ENCODE measurements around the gene CLCA4.
"Not testable (repeated sequence)": the region's sequence is repeated elsewhere in the genome, so short reads cannot be mapped to it uniquely, and the experiment has no call there.

Gene CLCA4, protein sequence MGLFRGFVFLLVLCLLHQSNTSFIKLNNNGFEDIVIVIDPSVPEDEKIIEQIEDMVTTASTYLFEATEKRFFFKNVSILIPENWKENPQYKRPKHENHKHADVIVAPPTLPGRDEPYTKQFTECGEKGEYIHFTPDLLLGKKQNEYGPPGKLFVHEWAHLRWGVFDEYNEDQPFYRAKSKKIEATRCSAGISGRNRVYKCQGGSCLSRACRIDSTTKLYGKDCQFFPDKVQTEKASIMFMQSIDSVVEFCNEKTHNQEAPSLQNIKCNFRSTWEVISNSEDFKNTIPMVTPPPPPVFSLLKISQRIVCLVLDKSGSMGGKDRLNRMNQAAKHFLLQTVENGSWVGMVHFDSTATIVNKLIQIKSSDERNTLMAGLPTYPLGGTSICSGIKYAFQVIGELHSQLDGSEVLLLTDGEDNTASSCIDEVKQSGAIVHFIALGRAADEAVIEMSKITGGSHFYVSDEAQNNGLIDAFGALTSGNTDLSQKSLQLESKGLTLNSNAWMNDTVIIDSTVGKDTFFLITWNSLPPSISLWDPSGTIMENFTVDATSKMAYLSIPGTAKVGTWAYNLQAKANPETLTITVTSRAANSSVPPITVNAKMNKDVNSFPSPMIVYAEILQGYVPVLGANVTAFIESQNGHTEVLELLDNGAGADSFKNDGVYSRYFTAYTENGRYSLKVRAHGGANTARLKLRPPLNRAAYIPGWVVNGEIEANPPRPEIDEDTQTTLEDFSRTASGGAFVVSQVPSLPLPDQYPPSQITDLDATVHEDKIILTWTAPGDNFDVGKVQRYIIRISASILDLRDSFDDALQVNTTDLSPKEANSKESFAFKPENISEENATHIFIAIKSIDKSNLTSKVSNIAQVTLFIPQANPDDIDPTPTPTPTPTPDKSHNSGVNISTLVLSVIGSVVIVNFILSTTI

DNA sequence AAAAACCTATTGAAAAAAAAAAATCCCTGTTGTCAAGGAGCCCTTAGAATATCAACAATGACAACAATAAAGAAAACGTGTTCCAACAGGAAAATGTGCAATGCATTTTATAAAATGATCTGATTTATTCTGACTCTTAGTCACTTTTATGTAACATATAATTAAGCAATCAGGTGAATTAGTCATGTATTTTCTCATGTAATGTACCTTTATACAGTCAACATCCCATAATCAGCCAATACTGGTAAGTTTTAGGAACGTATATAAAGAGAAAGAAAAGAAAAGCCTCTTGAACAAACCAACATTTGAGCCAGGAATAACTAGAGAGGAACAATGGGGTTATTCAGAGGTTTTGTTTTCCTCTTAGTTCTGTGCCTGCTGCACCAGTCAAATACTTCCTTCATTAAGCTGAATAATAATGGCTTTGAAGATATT, at the start of gene CLCA4:
Gene CLCA4, plus strand, starts transcription at position 292 of the 435 bp plus-strand sequence. Its CDS starts 42 bp downstream, at position 334.
- peak; percentile 92 for DNase-seq (ENCODE audit: low spot score)

DNA sequence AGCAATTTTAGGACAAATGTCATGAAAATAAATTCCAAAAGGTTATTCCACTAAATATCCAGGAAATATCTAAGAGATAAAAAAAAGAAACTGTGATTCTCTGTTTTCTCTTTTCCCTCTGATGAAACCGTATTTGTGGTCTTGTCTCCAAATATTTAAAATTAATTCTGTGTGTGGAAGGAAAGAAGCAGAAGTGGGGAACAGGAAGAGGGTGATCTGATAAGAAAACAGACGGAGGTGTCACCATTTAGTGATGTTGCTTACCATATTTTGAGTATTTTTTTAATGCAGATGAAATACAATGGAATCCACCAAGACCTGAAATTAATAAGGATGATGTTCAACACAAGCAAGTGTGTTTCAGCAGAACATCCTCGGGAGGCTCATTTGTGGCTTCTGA, 48.6 kb upstream of the CLCA4 start:
- DNase-seq (ENCODE audit: low spot score), result no peak

DNA sequence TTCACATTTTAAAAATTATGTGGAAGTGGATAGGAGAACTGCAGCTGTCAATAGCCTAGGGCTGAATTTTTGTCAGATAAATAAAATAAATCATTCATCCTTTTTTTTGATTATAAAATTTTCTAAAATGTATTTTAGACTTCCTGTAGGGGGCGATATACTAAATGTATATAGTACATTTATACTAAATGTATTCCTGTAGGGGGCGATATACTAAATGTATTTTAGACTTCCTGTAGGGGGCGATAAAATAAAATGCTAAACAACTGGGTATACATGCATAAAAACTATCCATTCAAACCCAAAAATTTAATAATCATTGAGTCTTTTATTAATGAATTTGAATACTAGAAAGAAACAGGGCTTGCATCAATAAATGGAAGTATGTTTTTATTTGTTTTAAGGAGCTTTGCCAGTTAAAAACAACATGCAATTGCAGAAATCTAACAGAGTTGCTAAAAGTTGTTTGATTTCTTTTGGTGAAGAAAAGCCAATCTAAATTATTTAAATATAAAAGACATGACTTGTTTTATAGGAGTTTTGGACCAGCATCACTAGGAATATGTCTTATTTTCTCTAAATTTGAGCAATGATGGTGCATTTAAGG, 46.8 kb upstream of the CLCA4 start:
- no peak for DNase-seq (ENCODE audit: low spot score)

DNA sequence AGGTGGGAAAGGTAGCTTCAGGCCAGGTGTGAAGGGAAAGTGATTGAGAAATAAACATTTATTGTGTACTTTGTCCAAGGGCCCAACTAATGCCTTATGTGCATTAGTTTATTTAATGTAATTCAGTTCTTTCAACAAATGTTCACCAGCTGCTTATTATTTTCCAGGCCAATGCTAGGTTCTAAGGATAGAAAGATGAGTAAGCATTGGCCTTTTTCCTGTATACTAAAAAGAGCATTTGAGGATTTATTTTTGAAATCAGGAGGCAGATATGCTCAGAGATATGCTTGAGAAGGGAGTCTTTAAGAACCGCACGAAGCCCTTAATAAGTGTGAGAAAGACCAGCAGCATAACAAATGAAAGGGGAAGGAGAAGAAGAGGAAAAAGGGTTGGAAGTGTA, 46.2 kb upstream of the CLCA4 start:
- no peak for DNase-seq (ENCODE audit: low spot score)

DNA sequence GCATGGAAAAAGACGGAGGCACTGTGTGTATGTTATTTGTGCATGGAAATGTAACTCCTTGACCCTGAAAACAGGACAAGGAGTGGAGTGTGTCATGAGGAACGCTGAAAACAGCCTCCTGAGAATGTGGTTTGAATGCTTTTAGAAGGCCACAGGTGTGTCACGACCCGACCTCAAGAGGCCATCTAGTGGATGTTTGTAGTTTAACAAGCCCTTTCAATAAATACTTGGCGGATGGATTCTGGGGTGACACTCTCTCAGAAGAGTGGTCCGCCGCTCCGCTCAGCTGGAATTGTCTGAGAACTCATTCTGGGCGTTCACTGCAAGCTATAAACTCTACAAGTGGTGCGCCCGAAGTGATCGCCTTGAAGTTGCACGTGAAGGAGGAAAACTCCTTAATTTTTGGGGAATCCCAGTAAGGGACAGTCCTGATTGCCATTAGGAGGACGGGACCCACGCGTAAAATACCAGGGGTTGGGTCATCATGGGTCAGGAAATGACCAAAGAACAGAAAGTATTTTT, 44.7 kb upstream of the CLCA4 start:
- DNase-seq (ENCODE audit: low spot score), result not testable (repeated sequence)

DNA sequence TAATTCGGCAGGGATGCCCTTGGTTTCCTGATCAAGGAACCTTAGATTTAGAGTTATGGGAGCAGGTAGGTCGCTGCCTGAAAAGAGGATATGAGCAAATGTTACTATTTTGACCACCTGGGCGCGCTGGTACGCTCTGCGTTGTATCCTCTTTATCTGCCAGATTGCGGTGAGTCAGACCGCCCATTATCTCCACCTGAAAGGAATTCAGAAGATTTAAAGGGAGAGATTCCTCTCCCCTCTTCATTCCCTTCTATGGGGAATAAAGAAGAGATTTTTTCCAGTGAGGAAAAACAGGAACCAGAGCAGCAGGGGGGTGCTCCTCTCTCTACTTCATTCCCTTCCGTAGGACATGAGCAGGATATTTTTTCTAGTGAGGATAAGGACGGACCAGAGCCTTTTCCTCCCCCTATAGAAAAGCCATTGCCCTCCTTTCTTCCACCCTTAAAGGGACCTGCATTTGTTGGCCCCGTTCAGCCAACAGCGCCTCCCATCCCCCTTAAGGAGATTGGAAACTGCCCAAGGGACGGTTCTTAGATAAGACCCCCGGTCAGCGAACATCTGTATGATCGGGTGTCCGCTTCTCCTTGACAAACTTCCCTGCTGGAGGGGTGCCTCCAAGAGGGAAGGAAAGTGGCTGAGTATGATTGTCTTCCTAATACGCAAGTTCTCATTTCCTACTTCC, 44.0 kb upstream of the CLCA4 start:
- no peak for DNase-seq (ENCODE audit: low spot score)

DNA sequence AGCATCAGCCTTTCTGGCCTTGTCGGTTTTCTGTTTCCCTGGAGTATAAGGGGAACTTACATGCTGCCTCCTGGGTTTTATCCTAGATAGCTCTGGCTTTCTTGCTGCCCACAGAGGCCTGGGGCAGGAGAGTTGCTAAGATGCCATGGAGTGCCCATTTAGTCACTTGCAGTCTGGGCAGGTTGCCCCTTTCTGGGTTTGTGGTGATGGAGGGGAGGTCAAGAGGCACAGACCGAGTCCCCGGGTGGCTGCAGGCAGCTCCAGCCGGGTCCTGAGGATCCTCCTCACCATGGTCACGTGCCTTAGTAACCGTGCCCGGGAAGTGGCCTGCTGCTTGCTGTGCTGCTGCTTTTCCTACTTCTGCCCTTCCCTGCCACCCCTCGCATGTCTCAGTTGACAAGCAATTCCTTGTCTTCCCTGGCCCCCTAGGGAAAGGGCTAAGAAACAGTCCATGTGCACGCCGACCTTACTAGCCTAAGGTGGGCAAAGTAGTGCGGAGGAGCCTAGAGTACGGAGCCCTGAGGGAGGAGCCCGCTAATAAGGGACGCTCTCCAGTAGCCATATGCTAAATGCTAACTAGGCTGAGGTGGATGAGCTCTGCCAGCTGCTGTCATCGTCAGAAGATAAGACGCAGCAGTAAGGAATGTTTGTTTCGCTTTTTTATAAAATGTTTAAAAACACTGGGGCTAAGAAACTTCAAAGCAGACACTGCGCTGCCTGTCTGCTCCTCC, 43.3 kb upstream of the CLCA4 start:
- no peak for DNase-seq (ENCODE audit: low spot score)

DNA sequence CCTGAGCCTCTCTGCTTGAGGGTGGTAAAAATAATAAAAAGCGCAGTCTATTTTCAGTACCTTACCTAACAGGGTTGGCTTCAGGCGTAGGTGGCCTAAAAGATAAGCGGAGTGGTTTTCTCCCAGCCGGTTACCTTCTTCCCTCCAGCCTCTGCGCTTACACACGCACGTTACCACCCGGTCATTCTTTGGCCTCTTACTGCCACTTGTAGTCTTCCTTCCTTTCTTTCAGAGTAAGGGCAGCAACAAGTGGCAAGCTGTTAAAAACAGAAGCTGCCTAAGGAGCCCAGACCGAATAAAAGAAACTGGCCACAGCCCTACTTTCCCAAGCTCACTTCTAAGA, 42.8 kb upstream of the CLCA4 start:
- no peak for DNase-seq (ENCODE audit: low spot score)

DNA sequence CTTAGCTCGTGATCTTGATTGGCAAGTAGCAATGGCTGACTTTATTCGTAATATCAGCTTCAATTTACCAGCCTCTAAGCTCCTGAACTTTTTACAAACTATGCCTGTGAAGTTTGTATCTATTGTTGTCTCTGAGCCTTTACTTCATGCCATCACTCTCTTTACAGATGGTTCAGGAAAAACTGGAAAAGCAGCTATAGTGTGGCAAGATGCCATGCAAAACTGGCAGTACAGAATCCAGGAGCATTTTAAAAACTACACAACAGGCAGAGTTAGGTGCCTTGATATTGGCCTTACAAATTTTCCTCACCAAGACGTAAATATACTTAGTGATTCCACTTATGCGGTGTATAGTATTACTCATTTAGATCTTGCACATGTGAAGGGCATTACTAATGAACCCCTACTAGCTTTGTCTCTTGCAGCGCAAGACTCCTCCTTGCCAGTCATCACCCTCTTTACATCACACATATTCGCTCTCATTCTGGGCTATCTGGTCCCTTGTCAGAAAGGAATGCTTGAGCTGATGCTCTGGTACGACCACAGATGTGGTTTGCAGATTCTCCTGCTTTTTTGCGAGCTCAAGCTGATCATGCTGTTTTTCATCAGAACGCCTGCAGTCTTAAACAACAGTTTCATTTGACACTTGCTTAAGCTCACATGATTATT, 41.8 kb upstream of the CLCA4 start:
- DNase-seq (ENCODE audit: low spot score), result no peak

DNA sequence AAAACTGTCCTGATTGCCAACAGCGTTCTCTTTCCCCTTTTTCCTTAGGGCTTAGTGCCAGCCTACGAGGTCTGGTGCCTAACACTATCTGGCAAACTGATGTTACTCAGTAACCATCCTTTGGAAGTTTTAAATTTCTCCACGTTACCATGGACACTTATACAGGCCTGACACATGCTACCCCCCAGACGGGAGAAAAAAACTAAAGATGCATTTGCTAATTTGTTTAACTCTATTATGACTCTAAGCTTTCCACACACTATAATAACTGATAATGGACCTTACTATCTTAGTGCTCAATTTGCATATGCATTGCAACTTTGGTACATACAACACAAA, 41.3 kb upstream of the CLCA4 start:
- no peak for DNase-seq (ENCODE audit: low spot score)

DNA sequence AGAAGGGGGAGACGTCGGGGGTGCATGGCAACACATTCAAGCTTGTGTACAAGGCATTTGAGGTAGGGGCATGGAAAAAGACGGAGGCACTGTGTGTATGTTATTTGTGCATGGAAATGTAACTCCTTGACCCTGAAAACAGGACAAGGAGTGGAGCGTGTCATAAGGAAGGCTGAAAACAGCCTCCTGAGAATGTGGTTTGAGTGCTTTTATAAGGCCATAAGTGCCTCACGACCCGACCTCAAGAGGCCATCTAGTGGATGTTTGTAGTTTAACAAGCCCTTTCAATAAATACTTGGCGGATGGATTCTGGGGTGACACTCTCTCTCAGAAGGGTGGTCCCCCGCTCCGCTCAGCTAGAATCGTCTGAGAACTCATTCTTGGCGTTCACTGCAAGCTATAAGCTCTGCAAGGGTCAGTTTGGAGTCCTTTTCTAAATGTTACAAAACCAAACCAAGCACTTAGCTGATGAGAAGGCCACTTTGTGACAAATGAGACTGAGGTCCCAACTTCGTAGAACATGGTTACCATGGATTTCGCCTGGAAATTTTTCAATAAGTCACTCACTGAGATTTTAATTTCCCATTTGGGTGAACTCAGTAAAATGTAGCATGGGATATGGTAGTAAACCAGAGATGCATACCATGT, 38.8 kb upstream of the CLCA4 start:
- peak; percentile 38 for DNase-seq (ENCODE audit: low spot score)

DNA sequence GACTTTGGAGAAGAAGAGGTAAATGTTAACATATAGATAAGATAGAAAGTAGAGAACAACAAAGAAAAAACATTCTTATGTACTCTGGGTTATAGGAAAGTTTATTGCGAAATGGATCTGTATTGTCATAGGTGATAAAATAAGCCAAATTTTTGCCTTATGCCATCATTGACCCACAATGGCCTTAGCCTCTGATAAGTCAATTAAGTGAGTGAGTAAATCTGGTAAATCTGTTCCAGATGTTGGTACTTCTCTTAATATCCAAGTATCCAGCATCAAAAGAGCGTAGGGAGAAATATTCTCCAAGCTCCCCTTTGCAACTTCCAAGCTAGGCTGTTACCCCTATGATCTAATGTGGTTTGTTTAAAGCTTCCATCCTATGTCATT, 38.3 kb upstream of the CLCA4 start:
- no peak for DNase-seq (ENCODE audit: low spot score)

DNA sequence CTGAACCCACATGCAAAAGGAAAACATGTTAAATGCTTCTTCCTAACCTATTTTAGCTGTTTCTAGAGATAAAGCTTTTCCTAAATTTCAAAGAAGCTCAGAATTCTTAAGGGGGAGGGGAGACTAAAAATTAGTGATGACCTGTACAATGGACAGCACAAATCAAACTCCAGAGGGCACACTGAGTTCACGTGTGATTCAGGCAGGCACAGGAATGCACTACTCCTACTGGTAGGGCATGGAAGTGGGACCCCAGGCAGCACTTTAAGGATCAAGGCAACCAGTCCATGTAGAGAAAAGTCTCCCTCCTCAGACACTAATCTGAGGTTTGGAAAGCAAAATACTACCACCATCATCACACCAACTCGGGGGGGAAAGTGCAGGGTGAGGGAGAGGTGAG, 31.3 kb upstream of the CLCA4 start:
- peak; percentile 68 for DNase-seq (ENCODE audit: low spot score)

DNA sequence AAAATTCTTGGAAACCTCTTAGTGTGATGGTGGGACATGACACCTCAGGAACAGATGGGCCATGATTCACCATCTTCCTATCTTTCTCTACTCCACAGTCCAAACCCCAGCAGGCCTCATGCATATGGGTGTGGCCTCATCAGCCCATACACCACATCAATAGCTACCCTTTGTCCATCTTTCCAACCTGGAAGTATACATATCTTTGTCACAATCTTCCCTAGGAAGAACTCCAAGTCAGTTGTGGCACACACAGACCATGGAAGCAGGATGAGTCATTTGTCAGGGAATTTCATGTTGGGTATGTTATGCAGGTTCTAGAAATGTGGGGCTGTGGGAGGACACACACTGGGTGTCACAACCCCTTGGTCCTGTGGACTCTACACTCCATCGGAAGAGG, 30.5 kb upstream of the CLCA4 start:
- no peak for DNase-seq (ENCODE audit: low spot score)

DNA sequence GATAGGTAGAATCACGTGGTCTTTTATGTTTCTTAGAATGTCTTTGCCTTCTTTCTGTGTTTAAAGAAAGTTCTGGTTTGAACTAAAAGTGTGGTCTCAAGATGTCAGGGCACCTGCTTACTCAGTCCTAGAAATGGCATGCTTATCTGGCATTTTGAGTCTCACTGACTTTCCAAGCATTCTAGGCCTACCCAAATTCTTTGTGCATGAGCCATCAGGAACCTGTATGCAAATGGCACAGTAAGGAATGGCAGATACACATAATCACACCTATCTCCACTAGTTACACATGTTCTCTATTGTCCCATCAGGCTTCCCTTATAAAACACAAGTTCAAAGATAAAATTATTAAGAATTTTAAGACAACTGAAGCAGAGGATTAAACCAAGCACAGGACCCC, 29.5 kb upstream of the CLCA4 start:
- no peak for DNase-seq (ENCODE audit: low spot score)

DNA sequence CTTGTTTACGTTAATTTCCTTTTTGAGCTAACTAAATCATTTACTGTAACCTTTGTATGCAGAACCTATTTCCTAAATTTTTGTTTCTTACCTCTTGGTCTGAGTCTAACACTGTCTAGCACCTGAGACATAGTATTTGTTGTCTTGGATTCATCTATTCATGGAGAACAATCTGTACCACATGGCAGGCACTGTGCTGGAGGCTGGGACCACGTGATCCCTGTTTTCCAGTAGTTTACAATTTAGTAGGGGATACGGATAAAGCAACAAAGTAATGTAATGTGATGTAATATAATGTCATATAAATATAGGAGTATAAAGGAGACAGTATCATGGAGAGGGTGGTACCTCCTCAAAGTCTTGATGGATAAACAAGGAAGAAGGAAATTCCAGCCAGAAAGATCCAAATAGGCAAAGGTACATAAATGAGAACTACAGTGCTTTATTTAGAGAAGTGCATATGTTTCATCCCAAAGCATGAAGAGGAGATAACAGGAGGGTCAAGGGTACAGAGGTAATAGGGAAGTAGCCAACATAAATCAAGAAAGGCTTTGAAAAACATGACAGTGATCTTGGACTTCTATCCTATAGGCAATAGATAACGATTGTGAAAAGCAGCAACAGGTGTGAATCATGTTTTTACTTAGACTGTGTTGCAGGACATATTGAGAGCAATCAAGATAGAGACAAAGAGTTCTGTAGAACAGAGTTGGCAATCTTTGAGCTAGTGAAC, 25.9 kb upstream of the CLCA4 start:
- no peak for DNase-seq (ENCODE audit: low spot score)

DNA sequence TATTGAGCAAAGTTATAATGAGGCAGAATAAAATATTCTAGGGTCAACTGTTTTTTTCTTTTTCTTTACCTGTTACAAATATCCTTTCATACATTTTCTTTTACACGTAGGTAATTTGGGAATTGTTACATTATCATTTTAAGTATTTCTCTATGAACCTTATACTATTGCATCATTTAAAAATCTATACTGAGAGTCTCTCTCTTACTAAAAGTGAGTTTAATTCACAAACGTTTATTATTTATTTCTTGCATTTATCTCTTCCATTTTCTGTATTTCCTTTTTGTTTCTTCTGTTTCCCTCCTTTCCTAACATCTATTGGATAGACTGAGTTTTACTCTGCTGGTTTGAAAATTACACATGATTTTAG, 25.4 kb upstream of the CLCA4 start:
- DNase-seq (ENCODE audit: low spot score), result no peak

DNA sequence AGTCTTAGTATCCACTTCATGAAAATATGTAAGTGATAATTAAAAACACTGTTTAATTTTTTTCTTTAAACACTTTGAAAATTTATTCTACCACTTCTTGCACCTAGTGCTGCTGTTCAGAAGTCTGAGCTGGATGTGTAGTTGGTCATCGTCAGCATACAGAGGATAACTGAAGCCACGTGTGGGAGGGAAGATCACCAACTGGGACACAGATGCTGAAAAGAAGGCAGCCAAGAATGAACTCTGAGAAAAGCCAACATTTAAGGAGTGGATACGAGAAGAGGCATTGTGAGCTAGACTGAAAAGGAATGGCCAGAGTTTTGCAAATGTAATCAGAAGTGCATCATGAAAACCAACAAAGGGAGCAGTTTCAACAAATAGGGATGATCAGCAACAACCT, 24.6 kb upstream of the CLCA4 start:
- no peak for DNase-seq (ENCODE audit: low spot score)

DNA sequence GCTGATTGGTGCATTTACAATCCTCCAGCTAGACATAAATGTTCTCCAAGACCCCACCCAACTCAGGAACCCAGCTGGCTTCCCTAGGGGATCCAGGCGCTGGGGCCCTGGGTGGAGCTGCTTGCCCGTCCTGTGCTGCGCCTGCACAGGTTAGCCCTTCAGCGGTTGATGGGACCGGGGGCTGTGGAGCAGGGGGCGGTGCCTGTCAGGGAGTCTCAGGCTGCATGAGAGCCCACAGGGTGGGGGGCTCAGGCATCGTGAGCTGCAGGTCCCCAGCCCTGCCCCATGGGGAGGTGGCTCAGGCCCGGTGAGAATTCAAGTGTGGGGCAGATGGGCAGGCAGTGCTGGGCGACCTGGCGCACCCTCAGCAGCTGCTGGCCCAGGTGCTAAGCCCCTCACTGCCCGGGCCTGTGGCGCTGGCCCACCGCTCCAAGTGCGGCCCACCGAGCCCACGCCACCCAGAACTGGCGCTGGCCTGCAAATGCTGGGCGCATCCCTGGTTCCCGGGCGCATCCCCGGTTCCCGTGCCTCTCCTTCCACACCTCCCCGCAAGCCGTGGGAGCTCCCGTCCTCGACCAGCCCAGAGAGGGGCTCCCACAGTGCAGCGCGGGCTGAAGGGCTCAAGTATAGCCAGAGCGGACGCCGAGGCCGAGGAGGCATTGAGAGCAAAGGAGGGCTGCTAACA, 23.1 kb upstream of the CLCA4 start:
- no peak for DNase-seq (ENCODE audit: low spot score)

All from globus pallidus (tissue), 1 donor.